T-cell (primary cell): ENCODE data around the gene L3MBTL4. TPM values are rescaled to one million over a fixed set of nuclear protein-coding genes. Genes with fewer than 3 reads are reported as not detected.

Source experiments
- ATAC-seq, 4 experiments: fragments of 200-7000 bp in 3 of 4; fragments of 150-1000 bp in 1 of 4; cut with Tn5 transposase; replicated peaks in 1 of 4; 1 replicate in 3 of 4; 2 replicates in 1 of 4; pipeline ENCODE4 v1.10.0; 2021; ENCODE audit warnings: moderate library complexity in 3 of 4, mild to moderate bottlenecking in 2 of 4, moderate number of reproducible peaks in 1 of 4
- CTCF ChIA-PET, 2 donors: fragments of 300-600 bp; sonication (Branson Sonifier 250); formaldehyde crosslinking; loops; one replicate each; lab custom pipeline; 2022; ENCODE audit warnings: antibody characterized with exemption in 2 of 2; lab: Charles Lee
- POLR2A ChIA-PET, 2 donors: fragments of 300-600 bp; sonication (Branson Sonifier 250); formaldehyde crosslinking; loops; one replicate each; lab custom pipeline; 2022; ENCODE audit warnings: antibody characterized with exemption in 2 of 2; lab: Charles Lee
- DNase-seq, 35 experiments: peaks; one replicate each; pipeline versions ENCODE4 v3.0.0 to v3.0.0-alpha.2; 2013 to 2023
- H3K27ac ChIP-seq: one replicate; pipeline ENCODE4 v1.5.1; 2013; ENCODE audit warnings: low read length
- H3K27me3 ChIP-seq, 2 experiments: replicated peaks in 1 of 2; 1 replicate in 1 of 2; 2 replicates in 1 of 2; pipeline versions ENCODE4 v1.6.1 to v1.7.0; 2013; ENCODE audit warnings: low read length in 1 of 2, mixed read lengths in 1 of 2; ENCODE audit not compliant: control insufficient read depth in 2 of 2, insufficient read depth in 2 of 2; ENCODE audit errors: extremely low read depth in 1 of 2
- H3K36me3 ChIP-seq, 2 donors: 1 replicate in 1 of 2; 2 replicates in 1 of 2; pipeline versions ENCODE4 v1.6.1 to v1.7.0; 2013; ENCODE audit warnings: low read length in 1 of 2; ENCODE audit not compliant: control insufficient read depth in 2 of 2, insufficient read depth in 1 of 2; ENCODE audit errors: extremely low read depth in 1 of 2
- H3K4me1 ChIP-seq, 2 experiments: 1 replicate in 1 of 2; 2 replicates in 1 of 2; pipeline versions ENCODE4 v1.6.1 to v1.7.0; 2013; ENCODE audit warnings: low read length in 2 of 2, mixed read lengths in 1 of 2; ENCODE audit not compliant: insufficient read depth in 2 of 2, control insufficient read depth in 1 of 2; ENCODE audit errors: extremely low read depth in 1 of 2
- H3K4me3 ChIP-seq, 2 donors: 1 replicate in 1 of 2; 2 replicates in 1 of 2; pipeline versions ENCODE4 v1.5.1 to v1.7.0; 2013; ENCODE audit warnings: mild to moderate bottlenecking in 2 of 2, low read length in 1 of 2, moderate library complexity in 1 of 2; ENCODE audit not compliant: control insufficient read depth in 1 of 2; ENCODE audit errors: extremely low read depth in 1 of 2
- H3K9me3 ChIP-seq: 2 replicates; pipeline ENCODE4 v1.7.0; 2013
- H3K27ac Mint-ChIP-seq, 2 donors: one replicate each; pipeline ENCODE4 v1.8.0; 2020 to 2021; ENCODE audit warnings: mild to moderate bottlenecking in 2 of 2, mixed read lengths in 2 of 2
- H3K27me3 Mint-ChIP-seq, 2 donors: one replicate each; pipeline ENCODE4 v1.8.0; 2021 to 2022; ENCODE audit warnings: mixed read lengths in 2 of 2
- H3K36me3 Mint-ChIP-seq: one replicate; pipeline ENCODE4 v1.8.0; 2021; ENCODE audit warnings: mixed read lengths
- H3K4me1 Mint-ChIP-seq, 3 donors: one replicate each; pipeline ENCODE4 v1.8.0; 2020 to 2022; ENCODE audit warnings: mixed read lengths in 3 of 3, mild to moderate bottlenecking in 1 of 3
- H3K4me3 Mint-ChIP-seq, 3 donors: one replicate each; pipeline ENCODE4 v1.8.0; 2020 to 2022; ENCODE audit warnings: mild to moderate bottlenecking in 3 of 3, mixed read lengths in 3 of 3, moderate library complexity in 3 of 3
- H3K9me3 Mint-ChIP-seq, 3 donors: one replicate each; pipeline ENCODE4 v1.8.0; 2020 to 2022; ENCODE audit warnings: mixed read lengths in 3 of 3
- WGBS: methylation state at CpG from one replicate; pipeline ENCODE4 v1.1.5; 2013; ENCODE audit warnings: missing lambda C conversion rate; ENCODE audit not compliant: insufficient coverage; 5-methylcytosine and 5-hydroxymethylcytosine counted together
- total RNA-seq, 35 experiments: library from RNA in 6 of 35; stranded (reverse) in 6 of 35; fragments of 120-200 nt in 1 of 35; gene quantifications; one replicate each; pipeline versions ENCODE4 v1.2.1 to v1.2.4 and lab custom pipeline; 2013 to 2026

Gene L3MBTL4
- total RNA-seq, 5 donors from 2014 or later (not counting 1 experiment from before 2014, with no cell fraction given), result 0.58 to 1.6 (median 0.83) TPM

GRCh38 chr18:6257950-6258349 lies 156.8 kb downstream of the L3MBTL4 start:
- POLR2A ChIA-PET, result no interaction called here
- no peaks in the 10 kb centered on the region for H3K36me3 Mint-ChIP-seq
- peaks cover 0 to 2% of the 10 kb centered on the region in 2 experiments for H3K27me3 ChIP-seq
- peaks cover 15 to 37% (median 25%) of the 10 kb centered on the region in 3 donors for H3K9me3 Mint-ChIP-seq
- no peaks in the 10 kb centered on the region for H3K9me3 ChIP-seq
- no peaks in the 10 kb centered on the region for H3K4me1 ChIP-seq
- DNase-seq (no peak), ATAC-seq (no peak)
- no peak overlapping the region for H3K27ac Mint-ChIP-seq
- peaks cover 0 to 4% of the 10 kb centered on the region in 2 donors for H3K27me3 Mint-ChIP-seq
- no peak overlapping the region for H3K27ac ChIP-seq
- no peaks in the 10 kb centered on the region for H3K4me1 Mint-ChIP-seq
- WGBS, result 85% methylated on average over 2 of the region's 3 CpGs
- H3K4me3 ChIP-seq, result no peak overlapping the region
- no peaks in the 10 kb centered on the region for H3K36me3 ChIP-seq
- no peak overlapping the region for H3K4me3 Mint-ChIP-seq
- CTCF ChIA-PET, result no interaction called here

GRCh38 chr18:6256521-6256920 lies 158.2 kb downstream of the L3MBTL4 start:
- Mint-ChIP-seq H3K27ac (no peak overlapping the region), H3K4me1 (no peaks in the 10 kb centered on the region), H3K36me3 (no peaks in the 10 kb centered on the region), H3K4me3 (no peak overlapping the region), H3K9me3 (peaks cover 15 to 34% (median 25%) of the 10 kb centered on the region in 3 donors), H3K27me3 (peaks cover 0 to 4% of the 10 kb centered on the region in 2 donors)
- no peaks in the 10 kb centered on the region for H3K36me3 ChIP-seq
- H3K27me3 ChIP-seq, result peaks cover 0 to 2% of the 10 kb centered on the region in 2 experiments
- H3K4me3 ChIP-seq, result no peak overlapping the region
- H3K4me1 ChIP-seq, result no peaks in the 10 kb centered on the region
- no peaks in the 10 kb centered on the region for H3K9me3 ChIP-seq
- WGBS, result 37% methylated on average over 10 of the region's 10 CpGs
- POLR2A ChIA-PET, result no interaction called here
- H3K27ac ChIP-seq, result no peak overlapping the region
- CTCF ChIA-PET, result no interaction called here
- DNase-seq (no peak), ATAC-seq (no peak)

GRCh38 chr18:6255886-6256285 lies 158.8 kb downstream of the L3MBTL4 start:
- no peak for ATAC-seq

GRCh38 chr18:6255116-6255705 lies 159.5 kb downstream of the L3MBTL4 start:
- Histone ChIP-seq H3K4me3 (no peak overlapping the region), H3K27me3 (peaks cover 0 to 2% of the 10 kb centered on the region in 2 experiments), H3K27ac (no peak overlapping the region), H3K4me1 (no peaks in the 10 kb centered on the region), H3K9me3 (no peaks in the 10 kb centered on the region), H3K36me3 (no peaks in the 10 kb centered on the region)
- ChIA-PET CTCF (no interaction called here), POLR2A (no interaction called here)
- 30% methylated on average over 2 of the region's 4 CpGs for WGBS
- ATAC-seq (no peak), DNase-seq (no peak)
- H3K4me3 Mint-ChIP-seq, result no peak overlapping the region
- H3K36me3 Mint-ChIP-seq, result no peaks in the 10 kb centered on the region
- peaks cover 0 to 4% of the 10 kb centered on the region in 2 donors for H3K27me3 Mint-ChIP-seq
- no peak overlapping the region for H3K27ac Mint-ChIP-seq
- H3K4me1 Mint-ChIP-seq, result no peaks in the 10 kb centered on the region
- H3K9me3 Mint-ChIP-seq, result peaks cover 15 to 24% (median 23%) of the 10 kb centered on the region in 3 donors

More at GRCh38 chr18:6255886-6256285, 158.8 kb downstream of the L3MBTL4 start:
- Mint-ChIP-seq H3K36me3 (no peaks in the 10 kb centered on the region), H3K4me3 (no peak overlapping the region), H3K9me3 (peaks cover 15 to 28% (median 25%) of the 10 kb centered on the region in 3 donors), H3K27ac (no peak overlapping the region), H3K4me1 (no peaks in the 10 kb centered on the region), H3K27me3 (peaks cover 0 to 4% of the 10 kb centered on the region in 2 donors)
- DNase-seq, result no peak
- H3K4me3 ChIP-seq, result no peak overlapping the region
- no peak overlapping the region for H3K27ac ChIP-seq
- POLR2A ChIA-PET, result no interaction called here
- no CpG with 5 or more reads among the region's 1 CpG for WGBS
- no peaks in the 10 kb centered on the region for H3K4me1 ChIP-seq
- CTCF ChIA-PET, result no interaction called here
- H3K27me3 ChIP-seq, result peaks cover 0 to 2% of the 10 kb centered on the region in 2 experiments
- H3K9me3 ChIP-seq, result no peaks in the 10 kb centered on the region
- H3K36me3 ChIP-seq, result no peaks in the 10 kb centered on the region

- CTCF ChIA-PET, result no interaction called here
- Mint-ChIP-seq H3K4me1 (no peaks in the 10 kb centered on the region), H3K36me3 (no peaks in the 10 kb centered on the region)
Observed at GRCh38 chr18:6254456-6254855, 160.3 kb downstream of the L3MBTL4 start.

GRCh38 chr18:6251084-6251483 lies 163.6 kb downstream of the L3MBTL4 start:
- no peak for ATAC-seq
- H3K36me3 ChIP-seq, result no peaks in the 10 kb centered on the region
- peaks cover 3 to 5% (median 4%) of the 10 kb centered on the region in 3 donors for H3K9me3 Mint-ChIP-seq
- POLR2A ChIA-PET, result no interaction called here
- no peak overlapping the region for H3K4me3 ChIP-seq
- H3K27me3 Mint-ChIP-seq, result peaks cover 0 to 4% of the 10 kb centered on the region in 2 donors
- no peaks in the 10 kb centered on the region for H3K4me1 ChIP-seq
- H3K4me1 Mint-ChIP-seq, result no peaks in the 10 kb centered on the region
- H3K27me3 ChIP-seq, result no peaks in the 10 kb centered on the region
- H3K9me3 ChIP-seq, result no peaks in the 10 kb centered on the region
- H3K36me3 Mint-ChIP-seq, result no peaks in the 10 kb centered on the region
- DNase-seq, result no peak
- no peak overlapping the region for H3K4me3 Mint-ChIP-seq
- no peak overlapping the region for H3K27ac Mint-ChIP-seq
- 83% methylated on average over 1 of the region's 4 CpGs for WGBS
- H3K27ac ChIP-seq, result no peak overlapping the region
- CTCF ChIA-PET, result no interaction called here

More at GRCh38 chr18:6254456-6254855, 160.3 kb downstream of the L3MBTL4 start:
- no peak for ATAC-seq
- Histone ChIP-seq H3K27ac (no peak overlapping the region), H3K4me1 (no peaks in the 10 kb centered on the region), H3K4me3 (no peak overlapping the region), H3K9me3 (no peaks in the 10 kb centered on the region), H3K27me3 (peaks cover 0 to 2% of the 10 kb centered on the region in 2 experiments), H3K36me3 (no peaks in the 10 kb centered on the region)
- H3K4me3 Mint-ChIP-seq, result no peak overlapping the region
- POLR2A ChIA-PET, result no interaction called here
- H3K9me3 Mint-ChIP-seq, result peaks cover 10 to 21% (median 17%) of the 10 kb centered on the region in 3 donors
- no peak for DNase-seq
- peaks cover 0 to 4% of the 10 kb centered on the region in 2 donors for H3K27me3 Mint-ChIP-seq
- no peak overlapping the region for H3K27ac Mint-ChIP-seq
